Lower leg skin (tissue), 3 donors: ENCODE results near the gene FETUB.

ENCODE experiments used
- POLR2A ChIP-seq, 2 donors: fragments of 450-650 bp; IDR thresholded peaks; one replicate each; pipeline ENCODE4 v1.6.1; 2016 to 2017; ENCODE audit warnings: antibody characterized with exemption in 2 of 2, mild to moderate bottlenecking in 1 of 2, moderate library complexity in 1 of 2
- TF ChIP-seq, protein P1 (sequence below), 3 donors: fragments of 450-650 bp; IDR thresholded peaks; one replicate each; pipeline ENCODE4 v1.5.1; 2016; ENCODE audit warnings: antibody characterized with exemption in 3 of 3, mild to moderate bottlenecking in 3 of 3, moderate library complexity in 2 of 3

DNA sequence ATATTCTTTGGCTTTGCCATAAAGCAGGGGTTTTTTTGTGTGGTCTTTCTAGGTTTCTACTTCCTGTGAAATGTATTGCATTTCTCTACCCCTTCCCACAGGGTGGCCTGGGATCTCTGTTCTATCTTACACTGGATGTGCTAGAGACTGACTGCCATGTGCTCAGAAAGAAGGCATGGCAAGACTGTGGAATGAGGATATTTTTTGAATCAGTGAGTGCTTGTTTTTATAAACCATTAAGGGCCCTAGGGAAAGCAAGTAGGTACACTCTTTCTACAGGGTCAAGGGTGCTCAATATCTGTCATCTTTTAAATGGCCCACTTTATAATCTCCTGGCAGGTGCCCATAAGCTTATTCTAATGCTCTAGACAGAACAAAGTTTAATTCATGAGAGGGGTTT lies 730 bp downstream of the FETUB start:
- TF ChIP-seq, protein P1, sequence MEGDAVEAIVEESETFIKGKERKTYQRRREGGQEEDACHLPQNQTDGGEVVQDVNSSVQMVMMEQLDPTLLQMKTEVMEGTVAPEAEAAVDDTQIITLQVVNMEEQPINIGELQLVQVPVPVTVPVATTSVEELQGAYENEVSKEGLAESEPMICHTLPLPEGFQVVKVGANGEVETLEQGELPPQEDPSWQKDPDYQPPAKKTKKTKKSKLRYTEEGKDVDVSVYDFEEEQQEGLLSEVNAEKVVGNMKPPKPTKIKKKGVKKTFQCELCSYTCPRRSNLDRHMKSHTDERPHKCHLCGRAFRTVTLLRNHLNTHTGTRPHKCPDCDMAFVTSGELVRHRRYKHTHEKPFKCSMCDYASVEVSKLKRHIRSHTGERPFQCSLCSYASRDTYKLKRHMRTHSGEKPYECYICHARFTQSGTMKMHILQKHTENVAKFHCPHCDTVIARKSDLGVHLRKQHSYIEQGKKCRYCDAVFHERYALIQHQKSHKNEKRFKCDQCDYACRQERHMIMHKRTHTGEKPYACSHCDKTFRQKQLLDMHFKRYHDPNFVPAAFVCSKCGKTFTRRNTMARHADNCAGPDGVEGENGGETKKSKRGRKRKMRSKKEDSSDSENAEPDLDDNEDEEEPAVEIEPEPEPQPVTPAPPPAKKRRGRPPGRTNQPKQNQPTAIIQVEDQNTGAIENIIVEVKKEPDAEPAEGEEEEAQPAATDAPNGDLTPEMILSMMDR (IDR thresholded peaks at IDR 0.05) = no peak
- TF ChIP-seq POLR2A (IDR thresholded peaks at IDR 0.05) = no peak
